ENCODE data around the gene MSRB1.

DNA sequence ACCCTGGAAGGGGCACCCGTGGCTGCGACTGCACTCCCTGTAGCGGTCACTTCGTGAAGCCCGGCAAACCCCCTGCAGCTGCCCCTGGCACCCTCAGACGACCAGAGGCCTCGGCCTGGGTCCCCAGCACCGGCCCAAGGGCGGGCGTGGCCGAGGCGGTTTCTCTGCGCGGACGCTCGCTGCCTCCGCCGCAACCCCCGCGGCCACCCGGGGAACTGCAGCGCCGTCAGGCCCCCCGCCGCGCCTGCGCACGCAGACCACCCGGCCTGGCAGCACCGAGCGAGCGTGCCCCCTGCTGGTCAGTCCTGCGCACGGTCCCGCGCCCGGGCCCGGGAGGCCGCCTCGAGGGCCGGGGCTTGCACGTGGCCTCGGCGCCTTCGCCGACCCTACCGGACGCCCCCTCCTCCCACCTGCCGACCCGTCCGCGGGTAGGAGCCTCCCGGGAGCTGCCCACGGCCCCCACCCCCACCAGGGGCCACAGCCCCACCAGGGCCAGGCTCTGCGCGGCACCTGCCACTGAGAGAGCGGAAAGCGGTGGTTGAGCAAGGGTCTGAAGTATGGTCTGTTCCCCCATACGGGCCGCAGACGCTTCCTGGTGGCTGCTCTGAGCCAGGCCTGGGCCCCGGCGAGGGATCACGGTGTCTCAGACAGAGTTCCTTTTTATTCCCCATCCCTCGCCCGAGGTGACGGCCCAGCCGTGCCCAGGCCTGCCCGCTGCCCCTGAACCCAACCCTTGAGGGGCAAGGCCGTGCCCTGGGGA, 13.2 kb downstream of the MSRB1 start:
- TF ChIP-seq POLR2A (IDR thresholded peaks at IDR 0.05; ENCODE audit: low read length) (no peak), GATA1 (IDR thresholded peaks at IDR 0.05; ENCODE audit: low read depth, low read length) (no peak)

All from erythroblast (primary cell).